H1 (cell line): ENCODE measurements around the gene LHX2. TPM values are rescaled to one million over a fixed set of nuclear protein-coding genes. Genes with fewer than 3 reads are reported as not detected.

Experiments used
- ASH2L ChIP-seq: fragments of 200-600, 300-600 bp; sonication (generic); IDR thresholded peaks from one replicate; pipeline ENCODE4 v1.7.1; 2017; ENCODE audit warnings: low read length
- ATF3 ChIP-seq: IDR thresholded peaks from 2 replicates; pipeline ENCODE4 v1.6.1; 2011; ENCODE audit warnings: low read depth, mild to moderate bottlenecking, low read length; ENCODE audit not compliant: insufficient read depth
- BCL11A ChIP-seq, 2 experiments: IDR thresholded peaks; one replicate each; pipeline ENCODE4 v1.6.1; 2011; ENCODE audit warnings: low read depth in 2 of 2, low read length in 2 of 2, mild to moderate bottlenecking in 2 of 2
- CBX8 ChIP-seq: fragments of 300-800, 300-1000 bp; sonication (generic); IDR thresholded peaks from 2 replicates; pipeline ENCODE4 v1.7.1; 2016; ENCODE audit warnings: low read depth, low read length, borderline replicate concordance
- CHD1 ChIP-seq: IDR thresholded peaks from 2 replicates; pipeline ENCODE4 v1.6.1; 2012; ENCODE audit warnings: low read depth, low read length, improper control_type of control experiment
- EP300 ChIP-seq, 2 experiments: IDR thresholded peaks; 1 replicate in 1 of 2; 2 replicates in 1 of 2; pipeline ENCODE4 v1.6.1; 2011 to 2012; ENCODE audit warnings: low read depth in 2 of 2, low read length in 2 of 2, mild to moderate bottlenecking in 2 of 2, borderline replicate concordance in 1 of 2, inconsistent platforms in 1 of 2, moderate library complexity in 1 of 2
- EZH2 ChIP-seq: fragments of 200-600 bp; sonication (generic); IDR thresholded peaks from 2 replicates; pipeline ENCODE4 v1.7.1; 2012; ENCODE audit warnings: low read depth, mild to moderate bottlenecking, moderate library complexity, low read length, inconsistent platforms; ENCODE audit not compliant: severe bottlenecking
- KDM1A ChIP-seq: fragments of 200-600, 300-600 bp; sonication (generic); IDR thresholded peaks from 2 replicates; pipeline ENCODE4 v1.7.1; 2016; ENCODE audit warnings: mild to moderate bottlenecking, low read length, borderline replicate concordance
- KDM4A ChIP-seq: IDR thresholded peaks from one replicate; pipeline ENCODE4 v1.7.1; 2012; ENCODE audit warnings: low read depth, mild to moderate bottlenecking, moderate library complexity, low read length, inconsistent platforms; ENCODE audit not compliant: severe bottlenecking
- MAX ChIP-seq: IDR thresholded peaks from 2 replicates; pipeline ENCODE4 v1.6.1; 2012; ENCODE audit warnings: inconsistent platforms
- PHF8 ChIP-seq: fragments of 200-600 bp; sonication (generic); conservative IDR thresholded peaks from 2 replicates; pipeline ENCODE4 v1.7.1; 2012; ENCODE audit warnings: low read depth, mild to moderate bottlenecking, inconsistent platforms, low read length, moderate library complexity
- POLR2AphosphoS5 ChIP-seq: IDR thresholded peaks from 2 replicates; pipeline ENCODE4 v1.6.1; 2011; ENCODE audit warnings: low read depth, low read length
- RFX5 ChIP-seq: IDR thresholded peaks from 2 replicates; pipeline ENCODE4 v1.6.1; 2011; ENCODE audit warnings: low read depth, low read length, improper control_type of control experiment, borderline replicate concordance
- RXRA ChIP-seq: IDR thresholded peaks from 2 replicates; pipeline ENCODE4 v1.6.1; 2011; ENCODE audit warnings: low read depth, mild to moderate bottlenecking, low read length, moderate library complexity; ENCODE audit not compliant: insufficient read depth
- SIN3A ChIP-seq, 2 experiments: IDR thresholded peaks in 1 of 2; conservative IDR thresholded peaks in 1 of 2; 2 replicates each; pipeline ENCODE4 v1.6.1; 2011 to 2012; ENCODE audit warnings: low read length in 2 of 2, improper control_type of control experiment in 1 of 2, low read depth in 1 of 2, mild to moderate bottlenecking in 1 of 2
- SIX5 ChIP-seq: IDR thresholded peaks from 2 replicates; pipeline ENCODE4 v1.6.1; 2011; ENCODE audit warnings: mild to moderate bottlenecking, low read depth, low read length
- TBP ChIP-seq: IDR thresholded peaks from 2 replicates; pipeline ENCODE4 v1.6.1; 2011; ENCODE audit warnings: low read depth, low read length, improper control_type of control experiment
- TCF12 ChIP-seq: IDR thresholded peaks from 2 replicates; pipeline ENCODE4 v1.6.1; 2011; ENCODE audit warnings: low read depth, mild to moderate bottlenecking, low read length
- TEAD4 ChIP-seq: IDR thresholded peaks from 2 replicates; pipeline ENCODE4 v1.6.1; 2012; ENCODE audit warnings: low read depth, low read length, inconsistent platforms, mixed read lengths
- USF2 ChIP-seq: IDR thresholded peaks from 2 replicates; pipeline ENCODE4 v1.6.1; 2011; ENCODE audit warnings: low read length, improper control_type of control experiment
- ZNF274 ChIP-seq: IDR thresholded peaks from 2 replicates; pipeline ENCODE4 v1.7.0; 2012; ENCODE audit warnings: low read length, borderline replicate concordance; ENCODE audit errors: extremely low read depth
- polyA plus RNA-seq, 7 experiments: library from polyadenylated mRNA; depleted of rRNA in 3 of 7; stranded (reverse) in 5 of 7; unstranded in 2 of 7; fragments of >200 nt in 5 of 7; fragments of 200-250 nt in 2 of 7; gene quantifications; 1 replicate in 5 of 7; 2 replicates in 1 of 7; 4 replicates in 1 of 7; pipeline versions ENCODE4 v1.2.1 to v1.2.3, GENCODE V29; 2011 to 2013; ENCODE audit warnings: missing spikeins in 2 of 7, mixed read lengths in 2 of 7
- total RNA-seq: library from RNA; stranded (reverse); fragmentation: NEBNext Ultra II Directional; extraction: Animal tissue kit (Norgen Biotek cat#: 25700); gene quantifications from 2 replicates; pipeline ENCODE4 v1.2.1, GENCODE V29; 2021

LHX2 gene
- total and polyA plus RNA-seq, 2 of the 8 experiments (the other 6 are each of a cell fraction or from before 2014, with no cell fraction given) = 0.11 to 0.86 TPM

DNA sequence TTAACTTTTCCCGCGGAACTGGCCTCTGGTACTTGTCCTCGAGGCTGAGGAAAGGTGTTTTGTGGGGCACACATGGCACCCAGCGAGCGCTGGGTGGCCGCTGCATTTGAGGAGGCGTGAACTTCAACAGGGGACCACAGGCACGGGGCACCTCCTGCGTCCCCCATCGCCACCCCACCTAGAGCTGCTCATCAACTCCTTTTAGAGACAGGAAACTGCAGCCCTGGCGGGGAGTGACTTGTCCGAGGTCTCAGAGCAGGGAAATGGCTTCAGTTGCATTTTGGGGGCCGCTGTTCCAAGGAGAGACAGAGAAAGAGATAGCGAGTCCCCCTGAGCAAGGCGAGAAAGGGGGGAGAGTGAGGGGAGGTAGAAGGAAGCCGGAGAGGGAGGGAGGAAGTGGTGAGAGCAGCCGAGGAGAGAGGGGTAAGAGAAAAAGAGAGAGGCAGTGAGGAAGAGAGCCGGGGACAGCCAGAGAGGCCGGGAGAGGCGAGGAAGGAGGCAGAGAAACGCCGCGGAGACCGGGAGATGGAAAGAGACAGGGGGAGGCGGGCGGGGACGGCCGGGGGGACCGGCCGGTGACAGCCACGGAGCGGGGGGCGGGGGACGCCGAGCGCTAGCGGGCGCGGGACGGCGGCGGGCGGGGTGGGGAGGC is 12.5 kb upstream of the LHX2 start (continued):
- TF ChIP-seq BCL11A (IDR thresholded peaks at IDR 0.05; ENCODE audit: low read depth in 2 of 2, low read length in 2 of 2) (no peak), TBP (no peak), CBX8 (no peak), ATF3 (no peak), KDM4A (no peak), ASH2L (peak; percentile 53), EZH2 (peak; percentile 83), KDM1A (no peak), EP300 (IDR thresholded peaks at IDR 0.05; ENCODE audit: borderline replicate concordance in 1 of 2, low read depth in 2 of 2, low read length in 2 of 2) (no peak), RFX5 (no peak), MAX (no peak), SIX5 (no peak), POLR2AphosphoS5 (no peak), USF2 (no peak), PHF8 (no peak), TCF12 (no peak), CHD1 (no peak), RXRA (no peak), ZNF274 (no peak), TEAD4 (no peak), SIN3A (conservative IDR thresholded peaks at IDR 0.05 in 1 of 2, IDR thresholded peaks at IDR 0.05 in 1 of 2; ENCODE audit: low read depth in 1 of 2, low read length in 2 of 2) (no peak)
